ENCODE data around the gene KCNJ1. TPM values are rescaled to one million over a fixed set of nuclear protein-coding genes. Genes with fewer than 3 reads are reported as not detected.

The KCNJ1 gene
- total RNA-seq, 4 donors from 2014 or later: 0.44 to 1.4 TPM; not detected in 2

DNA sequence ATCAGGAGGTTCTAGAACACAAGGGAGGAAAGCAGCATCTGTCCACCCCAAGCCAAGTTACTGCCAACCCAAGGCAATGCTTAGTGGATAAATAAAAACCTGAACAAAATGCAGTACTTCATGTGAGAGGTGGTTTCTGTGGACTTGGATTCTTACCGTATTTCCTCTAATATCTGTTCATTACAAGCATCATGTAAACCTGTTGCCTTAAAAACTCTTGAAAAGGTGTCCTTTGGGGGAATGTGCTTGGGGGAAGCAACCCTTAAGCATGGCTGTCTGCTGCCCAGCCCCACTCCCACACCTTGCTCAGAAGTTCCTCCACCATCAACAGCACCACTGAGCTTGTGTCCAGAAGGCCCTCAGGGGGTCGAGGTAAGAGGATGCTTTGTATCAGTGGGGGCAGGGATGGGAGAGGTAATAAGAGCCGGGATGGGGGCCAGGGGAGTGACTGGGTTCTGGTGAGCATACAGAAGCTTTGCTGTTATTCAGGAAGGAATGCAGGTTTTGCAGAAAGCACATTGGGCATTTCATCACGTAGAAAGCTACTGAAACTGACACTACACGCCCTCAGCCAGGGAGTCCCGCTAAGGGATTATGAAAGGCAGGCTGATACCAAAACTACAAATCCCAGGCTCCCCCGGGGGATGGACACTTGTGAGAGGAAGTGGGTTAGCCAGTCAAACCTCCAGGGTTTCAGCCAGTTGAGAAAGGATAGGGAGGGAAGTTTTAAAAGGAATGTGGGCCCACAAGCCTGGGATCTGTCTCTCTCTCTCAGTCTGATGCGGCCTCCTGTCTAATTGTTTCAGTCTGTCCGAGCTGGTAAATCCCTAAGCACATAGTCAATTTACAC, 52.0 kb downstream of the KCNJ1 start:
- TF ChIP-seq, protein P1, sequence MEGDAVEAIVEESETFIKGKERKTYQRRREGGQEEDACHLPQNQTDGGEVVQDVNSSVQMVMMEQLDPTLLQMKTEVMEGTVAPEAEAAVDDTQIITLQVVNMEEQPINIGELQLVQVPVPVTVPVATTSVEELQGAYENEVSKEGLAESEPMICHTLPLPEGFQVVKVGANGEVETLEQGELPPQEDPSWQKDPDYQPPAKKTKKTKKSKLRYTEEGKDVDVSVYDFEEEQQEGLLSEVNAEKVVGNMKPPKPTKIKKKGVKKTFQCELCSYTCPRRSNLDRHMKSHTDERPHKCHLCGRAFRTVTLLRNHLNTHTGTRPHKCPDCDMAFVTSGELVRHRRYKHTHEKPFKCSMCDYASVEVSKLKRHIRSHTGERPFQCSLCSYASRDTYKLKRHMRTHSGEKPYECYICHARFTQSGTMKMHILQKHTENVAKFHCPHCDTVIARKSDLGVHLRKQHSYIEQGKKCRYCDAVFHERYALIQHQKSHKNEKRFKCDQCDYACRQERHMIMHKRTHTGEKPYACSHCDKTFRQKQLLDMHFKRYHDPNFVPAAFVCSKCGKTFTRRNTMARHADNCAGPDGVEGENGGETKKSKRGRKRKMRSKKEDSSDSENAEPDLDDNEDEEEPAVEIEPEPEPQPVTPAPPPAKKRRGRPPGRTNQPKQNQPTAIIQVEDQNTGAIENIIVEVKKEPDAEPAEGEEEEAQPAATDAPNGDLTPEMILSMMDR (IDR thresholded peaks at IDR 0.05; ENCODE audit: low read depth): no peak

DNA sequence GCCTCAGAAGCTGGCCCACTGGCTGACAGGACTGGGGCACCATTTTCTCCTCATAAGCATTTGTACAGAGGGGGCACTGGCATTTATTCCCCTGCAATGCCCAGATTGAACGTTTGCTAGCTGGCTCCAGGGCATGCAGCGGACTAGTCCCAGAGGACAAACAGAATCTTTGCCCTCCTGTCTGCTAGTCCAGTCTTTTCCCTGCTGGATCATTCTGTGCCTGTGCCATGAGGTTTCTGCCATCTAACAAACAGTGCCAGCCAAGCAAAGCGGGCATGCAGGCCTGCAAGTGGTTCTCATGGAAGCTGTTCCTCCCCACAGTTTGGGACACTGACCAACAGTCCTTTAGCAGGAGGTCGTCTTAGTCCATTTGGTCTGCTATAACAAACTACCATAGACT, 53.4 kb downstream of the KCNJ1 start:
- TF ChIP-seq, protein P1 (IDR thresholded peaks at IDR 0.05; ENCODE audit: low read depth): no peak

GRCh38 chr11:128810784-128811514, 56.1 kb downstream of the KCNJ1 start:
- TF ChIP-seq, protein P1 (IDR thresholded peaks at IDR 0.05; ENCODE audit: low read depth): no peak

- TF ChIP-seq, protein P1 (IDR thresholded peaks at IDR 0.05; ENCODE audit: low read depth): no peak
Observed at GRCh38 chr11:128809128-128809527, 58.0 kb downstream of the KCNJ1 start.

- TF ChIP-seq, protein P1 (IDR thresholded peaks at IDR 0.05; ENCODE audit: low read depth): no peak
Observed at GRCh38 chr11:128807909-128808308, 59.2 kb downstream of the KCNJ1 start.

DNA sequence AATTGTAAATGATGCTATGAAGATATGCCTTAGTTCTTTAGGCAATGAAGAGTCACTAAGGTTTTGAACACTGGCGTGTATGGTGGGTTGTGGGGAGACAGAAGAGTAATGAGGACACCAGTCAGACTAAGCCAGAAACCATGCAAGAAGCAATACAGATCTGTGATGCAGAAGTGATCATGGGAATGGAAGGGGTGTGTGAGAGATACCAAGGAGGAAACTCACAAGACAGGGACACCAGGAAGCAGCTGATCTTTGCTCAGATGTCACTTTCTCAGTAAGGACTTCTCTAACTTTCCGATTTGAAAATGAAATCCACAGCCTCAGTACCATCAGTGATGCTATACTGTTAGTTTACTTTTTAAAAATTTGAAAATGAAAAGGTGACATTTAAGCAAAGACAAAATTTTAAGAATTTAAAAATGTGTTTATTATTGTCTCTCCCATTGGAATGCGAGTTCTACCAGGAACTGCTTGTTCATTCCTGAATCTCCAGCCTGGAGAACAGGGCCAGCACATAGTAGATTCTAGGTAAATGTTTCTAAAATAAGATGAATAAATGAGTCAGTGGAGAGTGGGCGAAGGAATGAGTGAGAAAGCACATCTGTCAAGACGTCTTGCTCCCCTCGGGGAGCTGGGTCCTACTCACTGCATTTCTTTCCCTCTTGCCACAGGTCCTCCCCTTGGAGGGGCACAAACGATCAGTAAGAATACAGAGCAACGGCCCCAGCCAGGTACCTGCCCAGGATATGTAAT, 60.4 kb downstream of the KCNJ1 start:
- TF ChIP-seq, protein P1 (IDR thresholded peaks at IDR 0.05; ENCODE audit: low read depth): no peak
